ENCODE data around the gene NDUFB3.
"Not testable (repeated sequence)": the region's sequence is repeated elsewhere in the genome, so short reads cannot be mapped to it uniquely, and the experiment has no call there.

NDUFB3 gene

GRCh38 chr2:201100497-201100896 lies 28.7 kb downstream of the NDUFB3 start:
- no peak for DNase-seq

- DNase-seq, result no peak
Measured at GRCh38 chr2:201105759-201106158, 34.0 kb downstream of the NDUFB3 start.

GRCh38 chr2:201107624-201108023 lies 35.8 kb downstream of the NDUFB3 start:
- DNase-seq, result no peak

DNA sequence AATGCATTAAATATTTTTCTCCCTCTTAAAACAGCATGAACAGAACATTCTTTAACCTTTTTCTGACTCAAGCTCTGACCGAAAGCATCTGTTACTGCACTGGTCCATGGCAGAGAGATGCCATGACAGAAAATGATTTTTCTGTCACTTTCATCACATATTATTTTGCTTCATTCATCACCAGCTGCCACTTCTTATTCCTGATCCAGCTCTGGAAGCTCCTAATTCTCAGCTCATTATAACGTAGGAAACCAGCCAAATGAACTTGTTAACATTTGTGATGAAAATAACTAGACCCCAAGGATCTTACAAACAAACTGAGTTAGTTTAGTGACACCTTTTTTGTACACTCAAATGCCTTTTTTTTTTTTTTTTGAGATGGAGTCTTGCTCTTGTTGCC lies 36.5 kb downstream of the NDUFB3 start:
- no peak for DNase-seq

- no peak for DNase-seq
Measured at GRCh38 chr2:201109186-201109585, 37.4 kb downstream of the NDUFB3 start.

DNA sequence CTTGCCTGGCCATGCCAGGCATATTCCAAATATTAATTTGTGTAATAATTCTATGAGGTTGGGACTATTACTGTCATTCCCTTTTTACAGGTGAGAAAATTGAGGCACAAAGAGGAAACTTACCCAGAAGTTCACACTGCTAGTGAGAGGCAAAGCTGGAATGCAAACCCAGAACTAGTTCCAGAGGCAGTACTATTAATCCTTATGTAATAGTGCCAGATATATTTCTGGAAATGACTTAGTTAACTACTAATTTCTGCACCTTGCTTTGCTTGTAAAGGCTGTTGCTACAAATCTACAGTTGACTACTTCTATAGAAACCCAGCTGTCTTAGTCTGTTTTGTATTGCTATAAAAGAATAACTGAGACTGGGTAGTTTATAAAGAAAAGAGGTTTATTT lies 38.8 kb downstream of the NDUFB3 start:
- DNase-seq, result no peak

DNA sequence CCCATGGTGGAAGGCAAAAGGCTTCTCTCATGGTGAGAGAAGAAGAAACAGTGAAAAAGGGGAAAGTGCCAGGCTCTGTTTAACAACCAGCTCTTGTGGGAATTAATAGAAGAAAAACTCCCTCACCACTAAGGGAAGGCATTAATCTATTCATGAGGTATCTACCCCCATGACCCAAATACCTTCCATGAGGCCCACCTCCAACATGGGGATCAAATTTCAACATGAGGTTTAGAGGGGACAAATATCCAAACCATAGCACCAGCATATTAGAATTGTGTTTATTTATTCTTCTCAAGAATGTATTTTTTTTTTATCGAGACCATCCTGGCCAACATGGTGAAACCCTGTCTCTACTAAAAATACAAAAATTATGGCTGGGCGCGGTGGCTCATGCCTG lies 39.3 kb downstream of the NDUFB3 start:
- DNase-seq, result no peak

GRCh38 chr2:201114350-201114749 lies 42.5 kb downstream of the NDUFB3 start:
- DNase-seq, result no peak

- DNase-seq, result no peak
Measured at GRCh38 chr2:201114846-201115245, 43.0 kb downstream of the NDUFB3 start.

DNA sequence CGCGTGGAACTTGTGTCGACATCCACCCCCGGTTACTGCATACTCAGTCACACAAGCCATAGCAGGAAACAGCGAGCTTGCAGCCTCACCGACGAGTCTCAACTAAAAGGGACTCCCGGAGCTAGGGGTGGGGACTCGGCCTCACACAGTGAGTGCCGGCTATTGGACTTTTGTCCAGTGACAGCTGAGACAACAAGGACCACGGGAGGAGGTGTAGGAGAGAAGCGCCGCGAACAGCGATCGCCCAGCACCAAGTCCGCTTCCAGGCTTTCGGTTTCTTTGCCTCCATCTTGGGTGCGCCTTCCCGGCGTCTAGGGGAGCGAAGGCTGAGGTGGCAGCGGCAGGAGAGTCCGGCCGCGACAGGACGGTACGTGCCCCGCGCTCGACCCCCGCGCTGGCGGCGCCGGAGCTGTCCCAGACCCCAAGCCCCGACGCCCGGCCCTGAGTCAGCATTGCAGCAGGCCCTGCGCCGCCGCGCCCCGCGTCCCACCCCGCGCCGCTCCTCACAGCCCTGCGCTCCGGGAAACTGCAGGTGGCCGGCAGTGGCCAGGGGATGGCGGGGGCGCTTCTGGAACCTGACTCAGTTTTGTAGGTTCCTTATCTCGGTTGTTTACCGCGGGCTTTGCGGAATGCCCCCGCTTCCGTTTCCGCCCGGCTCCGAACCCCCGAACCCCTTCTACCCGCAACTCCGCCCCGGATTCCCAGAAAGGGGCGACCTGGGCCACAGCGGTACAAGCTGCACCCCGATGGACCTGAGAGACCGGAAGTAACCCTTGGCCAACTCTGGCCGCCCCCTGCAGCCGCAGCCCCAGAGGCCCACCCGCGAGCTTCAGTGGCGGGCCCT lies 44.5 kb downstream of the NDUFB3 start, which contains the start of gene CFLAR:
CFLAR (plus strand) TSS at position 50 of the 844 bp plus-strand sequence. CDS start 13,702 bp downstream, outside the sequence.
- DNase-seq, result peak; percentile 33

- no peak for DNase-seq
Measured at GRCh38 chr2:201116959-201117734, 45.3 kb downstream of the NDUFB3 start.

DNA sequence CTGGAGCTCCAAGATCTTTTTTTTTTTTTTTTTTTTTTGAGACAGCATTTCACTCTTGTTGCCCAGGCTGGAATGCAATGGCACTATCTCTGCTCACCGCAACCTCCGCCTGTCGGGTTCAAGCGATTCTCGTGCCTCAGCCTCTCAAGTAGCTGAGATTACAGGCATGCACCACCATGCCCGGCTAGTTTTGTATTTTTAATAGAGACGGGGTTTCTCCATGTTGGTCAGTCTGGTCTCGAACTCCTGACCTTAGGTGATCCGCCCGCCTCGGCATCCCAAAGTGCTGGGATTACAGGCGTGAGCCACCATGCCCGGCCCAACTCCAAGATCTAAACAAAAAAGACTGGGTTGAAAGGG lies 45.9 kb downstream of the NDUFB3 start:
- DNase-seq, result not testable (repeated sequence)

- peak; percentile 67 for DNase-seq
Measured at GRCh38 chr2:201118121-201118960, 46.5 kb downstream of the NDUFB3 start.

DNA sequence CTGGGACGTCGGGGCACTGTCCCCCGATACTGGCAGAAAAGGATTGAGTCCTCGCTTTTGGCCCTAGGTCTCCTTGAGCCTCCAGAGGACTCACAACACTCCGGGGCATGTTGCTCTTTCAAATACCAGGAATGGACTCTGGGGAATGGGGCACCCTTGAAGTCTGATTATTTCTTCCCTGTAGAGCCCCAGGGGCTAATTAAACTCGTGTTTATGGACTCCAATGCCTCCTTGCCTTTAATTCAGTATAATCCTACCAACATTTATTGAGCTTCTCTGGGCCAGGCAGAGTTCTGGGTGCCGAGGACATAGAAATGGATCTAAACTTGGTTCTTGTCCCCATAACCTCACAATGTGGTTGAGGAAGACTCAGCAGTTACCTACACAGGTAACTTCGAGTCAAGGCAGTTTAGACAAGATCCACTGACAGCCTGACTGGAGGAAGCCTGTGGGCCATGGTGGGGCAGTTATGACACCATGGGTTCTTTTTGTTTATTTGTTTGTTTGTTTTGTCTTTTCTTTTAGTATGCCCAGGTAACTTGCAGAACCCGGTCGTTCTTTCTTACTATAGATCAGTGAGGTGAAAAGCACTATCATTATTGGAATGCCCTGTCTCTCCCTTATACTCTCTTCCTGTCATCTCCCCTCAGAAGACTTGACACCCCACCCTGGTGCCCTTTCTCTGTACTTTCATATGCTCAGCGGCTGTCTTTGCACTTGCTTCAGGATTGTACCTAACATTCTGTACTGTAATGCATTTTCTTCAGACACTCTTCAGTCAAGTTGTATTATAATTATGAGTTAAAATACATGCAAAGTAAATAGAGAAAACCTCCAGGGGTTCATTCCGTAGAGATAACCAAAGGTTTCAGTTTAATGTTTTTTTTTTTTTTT lies 47.4 kb downstream of the NDUFB3 start:
- peak; percentile 52 for DNase-seq

DNA sequence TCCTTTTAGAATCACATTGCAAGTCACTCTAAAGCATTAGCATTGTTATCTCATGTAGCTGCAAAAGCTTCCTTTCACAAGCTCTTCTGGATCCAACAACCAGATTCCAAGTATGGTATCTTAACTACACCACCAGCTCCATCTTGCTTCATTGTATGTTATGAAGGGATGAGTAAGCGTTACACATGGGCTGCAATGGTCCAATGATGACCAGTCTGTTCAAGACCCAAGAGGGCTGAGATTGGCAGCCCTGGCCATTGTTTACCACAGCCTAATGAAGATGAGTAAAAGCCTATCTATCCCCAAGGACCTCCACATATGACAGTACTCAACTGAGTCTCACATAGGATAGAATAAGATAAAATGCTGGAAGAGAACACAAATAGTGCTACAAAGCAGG lies 50.5 kb downstream of the NDUFB3 start:
- DNase-seq, result no peak

- DNase-seq, result no peak
Measured at GRCh38 chr2:201126308-201127151, 54.7 kb downstream of the NDUFB3 start.

DNA sequence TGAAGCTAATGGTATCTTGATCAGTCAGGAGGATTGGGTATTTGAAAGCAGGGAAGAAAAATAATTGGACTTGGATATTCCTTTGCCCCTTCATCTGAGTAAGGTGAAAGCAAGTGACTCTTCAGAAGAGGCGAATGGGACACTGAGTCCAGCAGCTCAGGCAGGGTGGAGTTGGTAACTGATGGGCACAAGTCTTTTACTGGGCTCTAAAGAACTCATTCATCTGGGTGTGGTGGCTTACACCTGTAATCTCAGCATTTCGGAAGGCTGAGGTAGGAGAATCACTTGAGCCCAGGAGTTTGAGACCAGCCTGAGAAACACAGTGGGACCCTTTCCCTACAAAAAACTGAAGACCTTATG lies 55.3 kb downstream of the NDUFB3 start:
- DNase-seq, result no peak

GRCh38 chr2:201127570-201127969 lies 55.8 kb downstream of the NDUFB3 start:
- no peak for DNase-seq

DNA sequence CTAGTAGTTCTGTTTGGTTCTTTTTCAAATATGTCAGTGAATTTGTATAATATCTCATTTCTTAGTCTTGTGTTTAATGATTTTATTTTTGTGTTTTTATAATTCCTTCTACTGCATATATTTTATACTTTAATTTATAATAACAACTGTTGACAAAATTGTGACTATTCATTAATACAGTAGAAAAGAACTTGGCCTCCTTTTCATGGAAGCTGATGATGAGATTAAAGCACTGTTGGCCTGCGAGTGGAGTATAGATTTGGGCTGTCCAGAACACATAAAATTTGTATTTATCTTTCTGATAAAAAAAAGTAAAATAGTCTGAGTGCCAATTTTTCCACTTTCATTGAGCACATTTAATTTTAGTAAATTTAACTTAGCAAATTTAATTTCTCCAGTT lies 56.2 kb downstream of the NDUFB3 start:
- no peak for DNase-seq

GRCh38 chr2:201128933-201129505 lies 57.2 kb downstream of the NDUFB3 start:
- no peak for DNase-seq

All from T1000 (cell line).